Heart right ventricle (tissue), 16 donors: ENCODE measurements around the gene DDX19B. TPM values are rescaled to one million over a fixed set of nuclear protein-coding genes. Genes with fewer than 3 reads are reported as not detected.
A peak's percentile ranks its signal among the peaks of the same experiment; 100 is the strongest.

Experiments
- ATAC-seq, 8 donors: fragments of 200-7000 bp; cut with Tn5 transposase; one replicate each; pipeline ENCODE4 v1.9.1; 2020; ENCODE audit warnings: mild to moderate bottlenecking in 8 of 8, moderate library complexity in 8 of 8, moderate number of reproducible peaks in 1 of 8
- DNase-seq, 2 donors: peaks; one replicate each; pipeline ENCODE4 v3.0.0-alpha.2; 2020
- H3K27ac ChIP-seq, 10 donors: fragments of 200-600 bp; sonication (generic) in 2 of 10; one replicate each; pipeline versions ENCODE4 v1.5.0 to v1.8.0; 2020 to 2022; ENCODE audit warnings: mild to moderate bottlenecking in 3 of 10
- H3K27me3 ChIP-seq, 7 donors: fragments of 200-600 bp; one replicate each; pipeline ENCODE4 v1.8.0; 2021 to 2022; ENCODE audit warnings: mild to moderate bottlenecking in 2 of 7
- H3K36me3 ChIP-seq, 9 donors: fragments of 200-600 bp; sonication (generic) in 1 of 9; one replicate each; pipeline versions ENCODE4 v1.5.0 to v1.8.0; 2020 to 2022; ENCODE audit warnings: mild to moderate bottlenecking in 2 of 9
- H3K4me1 ChIP-seq, 9 donors: fragments of 200-600 bp; sonication (generic) in 1 of 9; one replicate each; pipeline versions ENCODE4 v1.5.0 to v1.8.0; 2020 to 2022; ENCODE audit warnings: mild to moderate bottlenecking in 4 of 9
- H3K4me3 ChIP-seq, 10 donors: fragments of 200-600 bp; sonication (generic) in 2 of 10; one replicate each; pipeline versions ENCODE4 v1.5.0 to v1.8.0; 2020 to 2022; ENCODE audit warnings: mild to moderate bottlenecking in 7 of 10, moderate library complexity in 2 of 10
- H3K9me3 ChIP-seq, 11 donors: fragments of 200-600 bp in 10 of 11; sonication (generic) in 2 of 11; one replicate each; pipeline versions ENCODE4 v1.5.0 to v1.8.0; 2013 to 2022; ENCODE audit warnings: mild to moderate bottlenecking in 2 of 11, control low read depth in 1 of 11, moderate library complexity in 1 of 11
- CTCF ChIP-seq, 9 donors: fragments of 200-600 bp; sonication (generic) in 2 of 9; IDR thresholded peaks; one replicate each; pipeline versions ENCODE4 v1.5.0 to v1.8.0; 2021 to 2022; ENCODE audit warnings: antibody characterized with exemption in 9 of 9, mild to moderate bottlenecking in 5 of 9, moderate library complexity in 1 of 9
- WGBS, 2 donors: extraction: QIAGEN DNeasy Blood & Tissue Kit; methylation state at CpG; one replicate each; pipeline ENCODE4 v1.1.7; 2013; ENCODE audit warnings: inconsistent platforms in 1 of 2; 5-methylcytosine and 5-hydroxymethylcytosine counted together
- intact Hi-C, 10 donors: fragments of 100-400 bp; cut with DNase I; formaldehyde crosslinking; loops; one replicate each; pipeline versions ENCODE4 v1.11.1 to v1.14.2; 2022
- polyA plus RNA-seq, 2 donors: library from polyadenylated mRNA; stranded (reverse); fragments of 200-250 nt; gene quantifications; one replicate each; pipeline ENCODE4 v1.2.3, GENCODE V29; 2013
- total RNA-seq, 10 donors: library from RNA; stranded (reverse); fragmentation: NEBNext Ultra II Directional in 3 of 10; extraction: Animal tissue kit (Norgen Biotek cat#: 25700) in 3 of 10; gene quantifications; one replicate each; pipeline versions ENCODE4 v1.2.1 to v1.2.4, GENCODE V29; 2021 to 2023
- donor health status: Arrhythmogenic right ventricular cardiomyopathy.
- donor health status: ischemic (EF 13 %, LVEDD 7.1; RV severe dilation, severe dysfunction).
- donor health status: healthy with polysubstance abuse.
- donor health status: DM: no; HTN: yes; CAD: no.
- donor health status: DM: no; HTN: no; CAD: no.
- donor health status: ischemic (EF 25% LVEDD 6.9; RV normal size, moderate dysfunction).
- donor health status: ischemic (EF 25% LVEDD 5.7; RV mildly dilated, moderate dysfunction).
- donor health status: healthy.
- donor health status: DM: yes; HTN: yes; CAD: no.
- donor health status: Ischemic cardiomyopathy.
- donor health status: ischemic (EF 35%, LVEDD 5.7; RV mildly dilated, moderate dysfunction).
- donor health status: nonischemic (EF 11% LVEDD 7.7; RV severe dilation, severe dysfunction).
- donor health status: DM: yes; HTN: yes; CAD: no.
- donor health status: PGD.
- donor health status: ischemic (EF 29% LVEDD 5.4; RV normal size, mild dysfunction).
- donor health status: nonischemic (EF 23%, LVEDD 6.1; RV moderate dilation, normal function).

Gene DDX19B
- total and polyA plus RNA-seq, 12 donors, result 11.6 to 25.3 (median 20.2) TPM

DNA sequence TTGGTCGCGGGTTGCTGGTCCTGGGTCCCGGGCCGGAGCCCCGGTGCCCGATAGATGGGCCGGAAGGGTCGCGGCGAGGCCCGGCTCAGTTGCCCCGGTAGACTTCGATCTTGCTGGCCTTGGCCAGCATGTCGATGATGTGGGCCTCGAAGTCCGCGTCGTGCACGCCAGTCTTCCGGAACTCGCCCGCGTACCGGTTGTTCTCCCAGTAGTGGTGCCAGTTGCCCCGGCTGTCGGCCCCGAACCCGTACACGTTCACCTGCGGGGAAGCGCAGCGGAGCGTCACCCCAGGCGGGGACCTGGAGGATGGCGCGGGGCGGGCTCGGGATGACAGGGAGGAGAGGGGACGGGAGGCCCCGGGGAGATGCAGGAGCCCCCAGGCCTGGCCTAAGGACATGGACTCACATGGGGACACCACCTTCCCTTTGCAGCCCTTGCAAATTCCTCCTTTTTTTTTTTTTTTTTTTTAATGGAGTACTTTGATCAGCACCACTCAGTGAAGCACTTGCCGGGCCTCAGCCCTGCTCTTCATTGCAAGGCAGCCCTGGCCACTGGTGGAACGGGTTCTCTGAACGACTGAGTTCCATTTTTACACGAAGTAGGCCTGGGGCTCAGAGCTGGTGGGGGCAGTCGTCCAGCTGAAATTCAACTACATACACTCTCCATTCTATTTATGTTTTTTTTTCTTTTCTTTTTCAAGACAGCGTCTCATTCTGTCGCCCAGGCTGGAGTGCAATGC, 82.8 kb downstream of the DDX19B start:
- intact Hi-C loops, result loop anchor here in 8 of 10 donors (1.0 to 10.0 kb wide), 9 partner anchors 46 to 143 kb away; partner anchors contain the start of genes ST3GAL2 (in 4 of the 8), FCSK (in 3 of the 8), COG4 (in 2 of the 8) and SF3B3 (in 2 of the 8)
- Histone ChIP-seq H3K4me1 (peaks cover 0 to 33% (median 18%) of the 10 kb centered on the region in 9 donors), H3K27ac (peak overlapping the region; percentile 16 to 91 (median 86)), H3K4me3 (peak overlapping the region; percentile 22 to 85 (median 62)), H3K27me3 (no peaks in the 10 kb centered on the region), H3K36me3 (peaks cover 0 to 58% (median 0%) of the 10 kb centered on the region in 9 donors), H3K9me3 (no peaks in the 10 kb centered on the region)
- peak in 5 of 8 donors; percentile 2 to 41 (median 7) for ATAC-seq
- TF ChIP-seq CTCF (IDR thresholded peaks at IDR 0.05), result no peak
- DNase-seq, result no peak
- WGBS, 2 donors, result 19 to 29% methylated on average over 46 to 47 of the region's 47 CpGs

GRCh38 chr16:70383421-70383960, 84.5 kb downstream of the DDX19B start:
- no peak overlapping the region for H3K4me3 ChIP-seq
- ATAC-seq (no peak), DNase-seq (no peak)
- H3K9me3 ChIP-seq, result no peaks in the 10 kb centered on the region
- intact Hi-C loops, result loop anchor here in 6 of 10 donors (5.0 to 10.0 kb wide), 6 partner anchors 44 to 141 kb away; partner anchors contain the start of genes ST3GAL2 (in 3 of the 6), COG4 (in 2 of the 6), FCSK (in 2 of the 6) and SF3B3 (in 2 of the 6)
- H3K27ac ChIP-seq, result no peak overlapping the region
- WGBS, 2 donors, result 77 to 92% methylated on average over 6 of the region's 6 CpGs
- no peak for TF ChIP-seq CTCF (IDR thresholded peaks at IDR 0.05)
- no peaks in the 10 kb centered on the region for H3K27me3 ChIP-seq
- H3K36me3 ChIP-seq, result peaks cover 0 to 67% (median 0%) of the 10 kb centered on the region in 9 donors
- peaks cover 0 to 37% (median 18%) of the 10 kb centered on the region in 9 donors for H3K4me1 ChIP-seq

Other genes with a start within 250 kb of the DDX19B start
- 10 to 100 TPM; 19.5 to 44.5 (median 31.6) TPM for gene PDPR, start 184.9 kb upstream of the DDX19B start, total RNA-seq
- gene PDPR, start 184.9 kb upstream of the DDX19B start, polyA plus RNA-seq, result 10 to 100 TPM in 1 of 2 donors, 1 to 10 TPM in 1; 4.4 to 10.2 TPM
- gene CLEC18C, start 125.4 kb upstream of the DDX19B start, total RNA-seq, result under 1 TPM in 5 of 10 donors, not detected in 5; 0.09 to 0.23 (median 0.20) TPM
- gene CLEC18C, start 125.4 kb upstream of the DDX19B start, polyA plus RNA-seq, result under 1 TPM; 0.16 to 0.37 TPM
- gene EXOSC6, start 47.2 kb upstream of the DDX19B start, total RNA-seq, result 10 to 100 TPM; 10.5 to 19.2 (median 17.0) TPM
- gene EXOSC6, start 47.2 kb upstream of the DDX19B start, polyA plus RNA-seq, result 10 to 100 TPM in 1 of 2 donors, 1 to 10 TPM in 1; 8.6 to 10.2 TPM
- 10 to 100 TPM; 54.3 to 73.1 (median 59.4) TPM for gene AARS1, start 9.7 kb upstream of the DDX19B start, total RNA-seq
- gene AARS1, start 9.7 kb upstream of the DDX19B start, polyA plus RNA-seq, result 10 to 100 TPM; 20.6 to 69.1 TPM
- 10 to 100 TPM; 22.9 to 31.3 (median 26.0) TPM for gene DDX19A, start 47.7 kb downstream of the DDX19B start, total RNA-seq
- 10 to 100 TPM; 12.8 to 21.5 TPM for gene DDX19A, start 47.7 kb downstream of the DDX19B start, polyA plus RNA-seq
- gene ST3GAL2, start 139.9 kb downstream of the DDX19B start, total RNA-seq, result 10 to 100 TPM; 15.1 to 37.1 (median 20.9) TPM
- 10 to 100 TPM in 1 of 2 donors, 1 to 10 TPM in 1; 8.0 to 10.8 TPM for gene ST3GAL2, start 139.9 kb downstream of the DDX19B start, polyA plus RNA-seq
- gene FCSK, start 155.4 kb downstream of the DDX19B start, total RNA-seq, result 10 to 100 TPM in 2 of 10 donors, 1 to 10 TPM in 8; 6.5 to 12.6 (median 9.0) TPM
- 10 to 100 TPM in 1 of 2 donors, 1 to 10 TPM in 1; 6.3 to 15.4 TPM for gene FCSK, start 155.4 kb downstream of the DDX19B start, polyA plus RNA-seq
- 10 to 100 TPM; 33.3 to 56.8 (median 40.7) TPM for gene COG4, start 224.4 kb downstream of the DDX19B start, total RNA-seq
- 10 to 100 TPM; 29.3 to 32.7 TPM for gene COG4, start 224.4 kb downstream of the DDX19B start, polyA plus RNA-seq
- gene SF3B3, start 224.6 kb downstream of the DDX19B start, total RNA-seq, result 100 to 1,000 TPM; 121 to 188 (median 163) TPM
- 10 to 100 TPM; 45.4 to 71.4 TPM for gene SF3B3, start 224.6 kb downstream of the DDX19B start, polyA plus RNA-seq